HUDEP-2 (cell line): Measurements from ENCODE around the gene DCAF6.

Source experiments
- DNase-seq, 76 experiments: peaks; one replicate each; lab custom pipeline; 2025; ENCODE audit not compliant: unreplicated experiment in 76 of 76; lab: John Stamatoyannopoulos, UW

Gene DCAF6

DNA sequence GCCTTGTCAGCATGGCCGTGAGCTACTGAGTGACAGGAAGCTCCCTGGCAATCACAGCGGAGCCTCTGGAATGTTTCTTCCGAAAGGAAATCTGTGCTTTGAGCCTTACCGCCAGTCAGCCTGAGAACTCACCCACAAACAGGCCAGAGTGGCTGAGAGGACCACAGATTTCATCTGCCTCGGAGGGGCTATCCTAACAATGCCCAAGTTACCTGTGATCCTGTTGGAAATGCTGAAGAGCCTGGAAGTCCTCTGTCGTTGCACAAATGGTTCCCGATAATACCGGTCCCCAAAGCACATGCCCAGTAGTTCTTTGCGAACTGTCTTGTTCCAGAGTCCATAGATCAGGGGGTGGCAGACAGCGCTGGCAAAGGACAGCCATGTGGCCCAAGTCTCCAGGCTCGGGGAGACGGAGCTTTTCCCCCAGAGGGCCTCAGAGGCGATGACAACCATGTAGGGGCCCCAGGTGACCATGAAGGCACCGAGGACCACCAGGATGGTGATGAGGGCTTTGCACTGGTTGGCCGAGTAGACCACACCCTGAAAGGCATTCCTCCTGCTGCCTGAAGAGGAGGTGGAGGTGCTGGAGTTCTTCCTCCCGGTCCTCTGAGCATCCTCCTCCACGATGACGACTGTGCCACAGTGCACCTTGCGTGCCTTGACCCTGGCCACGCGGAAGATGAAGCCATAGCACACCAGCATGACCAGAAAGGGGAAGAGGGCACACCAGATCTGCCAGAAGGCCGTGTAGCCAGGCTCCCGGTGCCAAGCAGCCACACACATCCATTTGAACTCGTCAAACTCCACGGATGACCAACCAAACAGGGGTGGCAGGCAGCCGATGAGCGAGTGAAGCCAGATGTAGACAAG lies 160.0 kb downstream of the DCAF6 start:
- no peak for DNase-seq

DNA sequence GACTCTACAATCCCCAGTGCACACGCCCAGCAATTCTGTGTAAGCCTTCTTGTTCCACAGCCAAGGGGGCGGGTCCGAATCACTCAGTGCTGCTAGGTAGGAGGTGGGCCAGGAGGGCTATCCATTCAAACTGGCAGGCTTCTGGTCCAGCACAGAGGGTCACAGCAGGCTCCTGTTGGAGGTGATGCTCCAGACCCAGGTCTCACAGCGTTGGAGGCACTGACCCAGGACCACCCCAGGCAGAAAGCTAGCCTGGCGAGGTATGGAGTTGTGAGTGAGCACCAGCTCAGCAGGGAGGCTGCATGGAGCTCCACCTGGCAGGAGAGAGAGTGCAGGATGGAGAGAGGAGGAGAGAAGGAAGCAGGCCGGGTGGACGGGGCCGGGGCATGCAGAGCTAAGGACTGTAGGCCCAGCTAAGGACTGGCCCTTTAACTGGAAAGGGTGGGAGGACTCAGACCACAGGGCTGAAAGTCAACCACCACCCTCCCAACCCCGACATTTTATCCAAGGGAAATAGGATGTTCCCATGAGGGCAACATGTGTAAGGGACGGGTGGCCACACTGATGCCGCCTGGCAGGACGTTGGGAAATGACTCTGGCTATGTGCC lies 161.5 kb downstream of the DCAF6 start:
- peak in 1 of 76 experiments; percentile 4 for DNase-seq

DNA sequence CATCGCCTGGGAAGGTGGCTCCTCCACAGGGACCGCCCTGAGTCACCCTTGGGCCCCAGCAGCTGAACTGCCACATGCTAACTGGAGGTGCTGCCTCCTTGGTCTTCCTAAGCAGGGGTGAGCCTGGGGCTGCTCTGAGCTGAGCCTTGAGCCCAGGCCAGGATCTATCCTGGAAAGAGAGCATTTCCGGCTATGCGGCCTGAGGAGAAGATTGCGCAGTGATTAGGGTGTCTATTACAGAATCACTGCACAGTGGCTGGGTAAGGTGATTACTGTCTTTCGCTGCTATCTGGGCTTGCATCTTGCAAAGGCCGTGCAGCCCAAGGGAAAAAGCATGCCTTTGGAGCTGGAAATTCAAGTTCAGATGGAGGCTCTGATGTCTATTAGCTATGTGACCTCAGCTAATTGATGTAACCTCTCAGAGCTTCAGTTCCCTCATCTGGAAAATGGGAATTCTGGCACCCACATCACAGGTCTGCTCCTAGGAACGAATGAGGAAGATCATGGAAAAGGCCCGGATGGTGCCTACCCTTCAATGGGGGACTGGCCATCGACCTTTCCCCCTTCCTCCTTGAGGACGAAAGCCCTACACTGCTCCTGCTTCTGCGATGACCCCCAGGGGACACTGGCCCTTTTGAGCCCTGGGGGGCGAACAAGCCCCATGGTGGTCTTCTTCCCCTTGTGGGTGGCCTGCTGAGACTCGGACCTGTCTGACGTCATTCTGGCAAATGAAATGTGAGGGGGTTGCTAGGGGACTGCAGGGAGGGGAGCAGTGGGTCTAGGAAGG lies 162.2 kb downstream of the DCAF6 start:
- no peak for DNase-seq

DNA sequence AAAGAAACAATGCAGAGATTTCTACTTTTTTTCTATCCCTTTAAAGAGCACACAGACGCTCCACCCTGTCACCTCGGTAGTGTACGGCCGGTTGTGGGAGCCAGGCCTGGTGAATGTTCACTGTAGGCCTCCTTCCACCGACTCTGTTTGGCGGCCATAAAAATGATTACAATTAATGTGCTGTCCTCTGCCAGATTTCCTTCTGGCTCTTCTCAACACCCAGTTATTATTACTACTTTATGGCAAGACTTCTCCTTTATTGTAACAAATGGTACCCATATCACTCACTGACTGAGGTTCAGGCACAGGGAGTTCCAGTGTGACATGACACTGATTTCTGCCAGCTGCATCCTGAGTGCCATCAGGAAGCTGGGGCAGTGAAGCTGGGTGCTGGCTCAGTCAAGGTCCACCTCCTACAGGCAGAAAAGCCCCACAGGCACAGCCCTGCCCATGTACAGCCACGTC lies 162.9 kb downstream of the DCAF6 start:
- DNase-seq = no peak

DNA sequence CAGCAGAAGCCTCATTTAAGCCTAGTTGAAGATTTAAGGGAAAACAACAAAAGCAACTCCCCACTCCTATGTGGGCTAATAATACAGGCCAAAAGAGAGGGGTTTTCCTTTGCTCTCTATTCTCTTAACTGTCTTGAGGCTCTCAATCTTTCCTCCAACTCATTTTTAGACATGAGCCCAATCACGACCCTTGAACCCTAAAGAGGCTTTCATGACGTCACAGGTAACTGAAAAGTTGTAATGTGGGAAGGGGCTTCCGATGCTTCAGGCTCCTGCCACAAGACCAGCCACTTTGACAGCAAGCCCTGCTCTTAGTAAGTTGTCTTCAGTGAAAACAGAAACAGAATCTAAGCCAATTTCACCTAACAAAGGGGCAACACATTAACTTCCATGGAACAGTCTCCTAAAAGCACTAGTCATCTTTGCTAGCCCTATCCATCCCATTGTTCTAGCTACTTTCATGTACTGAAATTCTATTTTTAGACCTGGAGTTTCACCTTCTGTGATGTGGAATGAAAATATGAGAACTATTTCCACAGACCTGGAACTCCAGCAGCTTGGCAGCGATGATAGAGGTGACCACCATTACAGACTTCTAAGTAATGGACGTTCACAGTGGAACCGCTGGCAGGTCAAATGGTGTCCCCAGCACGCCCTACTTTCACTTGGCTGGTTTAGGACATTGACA lies 164.0 kb downstream of the DCAF6 start:
- DNase-seq = no peak

DNA sequence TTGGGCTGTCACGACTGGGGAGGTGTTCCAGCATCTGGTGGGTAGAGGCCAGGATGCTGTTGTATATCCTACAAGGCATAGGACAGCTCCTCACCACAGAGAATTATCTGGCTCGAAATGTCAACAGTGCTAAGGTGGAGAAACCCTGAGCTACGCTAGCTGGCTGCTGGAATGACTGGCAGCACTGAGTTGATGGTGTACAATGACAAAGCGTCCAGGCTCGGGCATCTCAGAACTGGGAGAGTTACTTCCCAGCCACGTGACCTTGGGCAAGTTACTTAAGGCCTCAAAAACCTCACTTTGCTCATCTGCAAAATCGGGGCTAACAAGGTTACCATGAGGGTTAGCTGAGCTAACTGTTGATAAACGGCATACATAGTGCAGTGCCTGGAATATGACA lies 164.9 kb downstream of the DCAF6 start:
- DNase-seq = no peak

DNA sequence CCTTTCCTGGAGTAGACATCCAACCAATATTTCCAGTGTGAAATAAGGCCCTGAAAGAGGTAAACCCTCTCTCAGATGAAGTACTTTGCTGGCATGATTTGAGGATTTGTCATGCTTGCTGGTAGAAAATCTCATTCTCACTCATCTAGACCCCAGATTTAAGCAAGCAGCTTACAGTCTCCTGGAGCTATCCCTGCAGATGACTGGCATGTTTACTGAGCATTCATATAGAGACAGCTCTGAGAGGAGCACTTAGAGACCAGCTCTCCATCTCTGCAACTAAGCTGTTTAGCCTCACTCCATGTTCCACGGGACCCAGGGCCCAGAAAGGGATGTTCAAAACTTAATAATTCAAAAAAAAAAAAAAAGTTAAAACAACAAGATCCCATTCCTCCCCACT lies 166.0 kb downstream of the DCAF6 start:
- DNase-seq = no peak

DNA sequence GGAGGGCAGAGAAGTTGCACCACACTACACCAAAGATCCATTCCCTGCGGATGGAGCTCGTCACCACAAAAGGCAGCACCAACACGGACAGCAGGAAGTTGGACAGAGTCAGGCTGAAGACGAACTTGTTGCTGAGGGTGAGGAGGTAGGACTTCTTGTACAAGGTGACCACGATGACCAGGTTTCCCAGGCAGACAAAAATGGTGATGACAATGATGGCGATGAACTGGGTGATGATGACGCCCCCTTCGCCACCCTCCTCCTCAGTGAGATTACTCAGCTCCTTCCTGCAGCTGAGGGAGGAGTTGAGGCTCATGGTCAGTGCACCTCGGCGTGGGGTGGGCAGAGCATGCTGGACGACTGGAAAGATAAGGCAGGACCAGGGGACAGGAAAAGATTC lies 168.1 kb downstream of the DCAF6 start:
- DNase-seq = no peak

DNA sequence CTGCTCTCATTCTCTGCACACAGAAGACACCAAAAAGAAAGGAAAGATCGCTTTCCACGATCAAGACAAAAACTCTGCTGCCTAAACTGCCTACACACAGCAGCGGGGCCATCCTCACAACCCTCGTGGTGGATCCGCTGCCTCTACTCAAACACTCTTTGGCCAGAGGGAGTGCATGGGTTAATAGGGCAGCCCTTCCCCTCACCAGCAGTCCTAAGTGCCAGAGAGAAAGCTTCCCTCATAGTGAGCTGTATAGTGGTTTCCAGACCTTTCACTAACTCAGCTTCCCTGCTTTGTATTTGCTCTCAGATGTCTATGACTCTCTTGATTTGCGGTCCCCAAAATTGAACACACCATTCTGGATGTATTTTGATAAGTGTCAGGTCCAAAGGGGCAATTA lies 169.4 kb downstream of the DCAF6 start:
- no peak for DNase-seq

DNA sequence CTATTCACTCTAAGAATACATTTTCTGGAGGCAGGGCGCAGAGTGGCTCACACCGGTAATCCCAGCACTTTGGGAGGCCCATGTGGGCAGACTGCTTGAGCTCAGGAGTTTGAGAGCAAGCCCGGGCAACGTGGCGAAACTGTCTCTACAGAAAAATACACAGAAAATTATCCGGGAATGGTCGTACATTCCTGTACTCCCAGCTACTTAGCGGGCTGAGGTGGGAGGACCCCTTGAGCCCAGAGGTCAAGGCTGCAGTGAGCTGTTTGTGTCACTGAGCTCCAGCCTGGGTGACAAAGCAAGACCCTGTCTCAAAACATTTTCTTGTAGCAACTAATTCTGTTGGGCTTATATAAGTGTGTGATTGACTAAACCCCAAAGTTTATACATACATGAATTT lies 169.8 kb downstream of the DCAF6 start:
- DNase-seq = no peak

DNA sequence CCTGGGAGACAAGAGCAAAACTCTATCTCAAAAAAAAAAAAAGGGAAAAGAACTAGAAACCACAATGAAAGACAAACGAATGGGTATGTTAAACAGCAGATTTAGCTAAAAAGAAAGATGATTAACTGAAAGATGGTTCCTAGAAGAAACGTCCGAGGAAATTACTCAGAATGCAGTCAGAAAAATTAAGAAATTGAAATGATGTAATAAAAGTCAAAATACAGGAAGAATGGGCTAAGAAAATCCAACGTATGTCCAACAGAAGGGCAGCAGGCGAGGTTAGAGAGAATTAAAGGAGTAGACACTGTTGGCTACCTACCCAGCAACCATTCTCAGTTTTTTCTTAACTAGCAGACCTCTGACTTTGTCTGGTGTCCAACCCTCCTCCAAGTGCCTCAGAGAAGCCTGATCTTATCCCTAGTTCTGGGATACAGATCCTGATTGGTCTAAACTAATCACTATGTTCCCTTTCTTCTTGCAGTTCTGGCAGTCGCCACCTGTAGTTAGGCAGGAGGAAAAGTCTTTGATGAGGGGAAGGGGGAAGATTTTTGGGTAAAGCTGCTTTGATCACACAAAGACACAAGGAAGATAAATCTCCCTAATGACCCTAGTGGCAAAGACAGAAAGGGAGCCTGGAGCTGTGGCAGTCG lies 174.5 kb downstream of the DCAF6 start:
- DNase-seq = no peak

DNA sequence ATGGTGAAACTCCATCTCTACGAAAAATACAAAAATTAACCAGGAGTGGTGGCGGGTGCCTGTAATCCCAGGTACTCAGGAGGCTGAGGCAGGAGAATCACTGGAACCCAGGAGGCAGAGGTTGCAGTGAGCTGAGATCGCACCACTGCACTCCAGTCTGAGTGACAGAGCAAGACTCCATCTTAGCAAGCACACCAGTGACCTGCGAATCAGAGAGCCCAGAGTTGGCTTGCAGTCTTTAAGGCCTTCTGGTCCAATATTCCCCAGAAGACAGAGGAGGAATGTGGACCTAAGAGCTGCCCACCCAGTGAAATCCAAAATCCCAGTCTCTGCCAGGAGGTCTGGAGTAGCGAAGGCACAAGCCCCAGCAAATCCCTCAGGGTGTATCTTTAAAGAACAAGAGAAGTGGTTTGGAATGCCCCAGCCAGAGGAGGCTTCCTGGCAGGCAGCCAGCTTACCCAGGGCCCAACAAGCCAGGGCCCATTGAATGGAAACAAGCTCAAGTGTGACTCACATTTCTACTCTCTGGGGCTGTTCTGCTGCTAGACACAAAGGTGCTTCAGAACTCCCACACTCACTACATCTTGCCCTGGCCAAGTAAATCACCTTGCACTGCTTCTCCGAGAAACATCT lies 176.3 kb downstream of the DCAF6 start:
- peak in 15 of 76 experiments; percentile 6 to 57 (median 22) for DNase-seq

DNA sequence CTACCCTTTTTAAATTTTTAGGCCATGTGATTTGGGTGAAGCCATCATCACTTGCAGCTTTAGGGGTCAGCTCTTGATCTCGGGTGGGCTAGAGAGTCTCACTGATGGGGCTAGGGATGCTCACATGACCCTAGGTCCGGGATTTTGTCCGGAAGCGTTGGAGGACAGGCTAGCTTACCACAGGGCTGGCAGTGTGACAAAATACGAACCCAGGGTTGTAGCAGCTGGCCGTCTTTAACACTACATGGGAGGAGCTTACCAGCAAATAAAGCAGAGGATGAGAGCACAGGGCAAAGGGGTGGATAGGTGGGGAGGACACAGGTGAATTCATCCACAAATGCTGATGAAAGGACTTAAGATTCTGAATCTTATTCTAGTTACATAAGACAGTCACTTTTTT lies 178.4 kb downstream of the DCAF6 start:
- no peak for DNase-seq

DNA sequence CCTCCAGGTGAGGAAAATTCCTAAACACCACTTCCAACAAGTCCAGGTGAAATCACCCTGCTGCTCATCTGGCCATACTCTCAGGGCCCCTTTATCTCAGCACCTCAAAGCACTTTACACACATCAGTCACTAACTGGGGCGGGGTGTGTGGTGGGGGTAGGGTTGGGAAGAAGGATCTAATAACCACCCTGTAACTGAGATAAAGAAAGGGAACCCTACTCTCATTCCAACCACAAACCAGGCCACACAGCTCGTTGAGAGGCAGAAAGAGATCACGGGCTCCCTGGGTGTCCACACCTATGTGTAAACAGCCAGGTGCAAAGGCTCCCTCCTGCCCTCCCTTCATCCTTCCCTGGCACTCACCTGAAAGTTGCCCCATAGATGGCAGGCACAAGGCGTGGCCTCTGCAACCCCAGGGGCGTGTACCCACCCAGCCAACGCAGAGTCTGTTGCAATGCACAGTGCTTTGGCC lies 179.9 kb downstream of the DCAF6 start:
- DNase-seq = no peak

DNA sequence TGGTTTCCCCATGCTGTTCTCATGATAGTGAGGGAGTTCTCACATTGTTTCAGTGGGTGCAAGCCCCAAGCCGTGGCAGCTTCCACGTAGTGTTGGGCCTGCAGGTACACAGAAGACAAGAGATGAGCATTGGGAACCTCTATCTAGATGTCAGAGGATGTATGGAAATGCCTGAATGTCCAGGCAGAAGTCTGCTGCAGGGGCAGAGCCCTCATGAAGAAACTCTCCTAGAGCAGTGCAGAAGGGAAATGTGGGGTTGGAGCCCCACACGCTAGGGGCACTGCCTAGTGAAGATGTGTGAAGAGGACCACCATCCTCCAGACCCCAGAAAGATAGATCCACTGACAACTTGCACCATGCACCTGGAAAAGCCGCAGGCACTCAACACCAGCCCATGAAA lies 183.3 kb downstream of the DCAF6 start:
- DNase-seq = no peak

DNA sequence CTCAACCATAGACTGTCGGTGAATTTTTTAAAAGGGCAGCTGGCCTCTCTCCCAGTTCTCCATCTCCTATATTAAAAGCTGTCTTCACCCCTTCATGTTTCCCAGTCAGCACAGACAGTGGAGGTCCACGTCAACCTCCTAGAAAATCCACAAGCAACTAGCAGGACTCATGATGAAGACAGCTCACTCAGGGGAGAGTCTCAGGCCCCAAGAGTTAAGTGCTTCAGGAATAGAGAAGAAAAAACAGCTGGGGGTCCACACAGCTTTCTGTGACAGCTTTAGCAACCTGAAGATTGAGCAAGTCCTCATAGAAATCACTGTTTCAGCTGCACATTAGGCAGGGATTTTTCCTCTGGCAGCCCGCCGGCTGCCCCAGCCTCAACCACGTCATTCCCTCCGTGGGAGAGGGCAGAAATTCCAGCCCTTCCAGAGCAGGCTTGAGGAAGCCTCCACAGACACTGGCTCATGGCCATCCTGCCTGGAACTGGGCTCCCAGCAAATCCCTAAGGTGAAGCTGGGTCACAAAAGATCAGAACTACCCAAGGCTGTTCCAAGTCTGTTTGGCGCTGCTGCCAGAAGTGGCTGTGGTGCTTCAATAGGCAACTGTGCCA lies 185.0 kb downstream of the DCAF6 start:
- no peak for DNase-seq

DNA sequence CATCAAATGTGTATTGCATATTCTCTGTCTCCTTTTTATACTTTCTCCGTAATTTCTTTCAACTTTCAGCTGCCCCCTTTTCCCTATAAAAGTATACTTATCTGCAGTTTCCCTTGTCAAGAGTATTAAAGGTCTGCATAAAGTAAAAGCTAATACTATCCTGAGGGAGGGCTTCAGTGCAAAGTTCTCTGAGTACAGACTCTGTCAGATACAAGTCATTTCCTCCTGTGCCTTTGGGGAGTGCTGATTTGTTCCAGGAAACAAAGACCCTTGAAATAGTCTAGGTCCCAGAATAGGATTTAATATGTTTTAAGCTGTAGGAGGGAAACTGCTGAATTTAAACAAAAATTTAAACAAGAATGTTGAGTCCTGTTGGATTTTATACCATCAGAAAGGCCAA lies 188.6 kb downstream of the DCAF6 start:
- DNase-seq = no peak
